DND-41 (cell line): ENCODE measurements around the gene TXNDC11.

ENCODE experiments used
- ATAC-seq: fragments of 200-7000 bp; cut with Tn5 transposase; 3 replicates; pipeline ENCODE4 v1.9.1; 2021; ENCODE audit warnings: low read depth; ENCODE audit not compliant: insufficient read depth
- DNase-seq: peaks from one replicate; pipeline ENCODE4 v3.0.0-alpha.2; 2020
- H2AFZ ChIP-seq: 2 replicates; pipeline ENCODE4 v1.6.0; 2012; ENCODE audit warnings: low read depth, low read length
- H3K27ac ChIP-seq: 2 replicates; pipeline ENCODE4 v1.5.1; 2012; ENCODE audit warnings: low read length, inconsistent platforms
- H3K27me3 ChIP-seq: fragments of 200-600 bp; sonication (generic); 2 replicates; pipeline ENCODE4 v1.6.0; 2012; ENCODE audit warnings: low read length, mild to moderate bottlenecking, inconsistent platforms; ENCODE audit not compliant: insufficient read depth, poor library complexity
- H3K36me3 ChIP-seq: 2 replicates; pipeline ENCODE4 v1.5.1; 2012; ENCODE audit warnings: low read length, inconsistent platforms; ENCODE audit not compliant: insufficient read depth
- H3K4me1 ChIP-seq: 2 replicates; pipeline ENCODE4 v1.5.1; 2012; ENCODE audit warnings: mild to moderate bottlenecking, low read length; ENCODE audit not compliant: insufficient read depth
- H3K4me2 ChIP-seq: 2 replicates; pipeline ENCODE4 v1.6.0; 2012; ENCODE audit warnings: mild to moderate bottlenecking, moderate library complexity, low read length, inconsistent platforms; ENCODE audit not compliant: insufficient read depth
- H3K4me3 ChIP-seq, 2 experiments: fragments of 200-600 bp in 1 of 2; shearing (Covaris generic) in 1 of 2; 2 replicates each; pipeline ENCODE4 v1.5.1; 2012 to 2016; ENCODE audit warnings: inconsistent platforms in 2 of 2, low read length in 2 of 2, mild to moderate bottlenecking in 2 of 2, low read depth in 1 of 2, moderate library complexity in 1 of 2
- H3K79me2 ChIP-seq: 2 replicates; pipeline ENCODE4 v1.6.0; 2012; ENCODE audit warnings: low read length, inconsistent platforms; ENCODE audit not compliant: insufficient read depth
- H3K9ac ChIP-seq: 2 replicates; pipeline ENCODE4 v1.6.0; 2012; ENCODE audit warnings: low read depth, mild to moderate bottlenecking, inconsistent platforms, low read length, moderate library complexity
- H3K9me3 ChIP-seq: 2 replicates; pipeline ENCODE4 v1.5.1; 2012; ENCODE audit warnings: low read length, moderate library complexity, mild to moderate bottlenecking, inconsistent platforms; ENCODE audit not compliant: insufficient read depth, severe bottlenecking
- H4K20me1 ChIP-seq: 2 replicates; pipeline ENCODE4 v1.6.0; 2012; ENCODE audit warnings: low read length; ENCODE audit not compliant: insufficient read depth
- CTCF ChIP-seq: IDR thresholded peaks from 2 replicates; pipeline ENCODE4 v1.5.1; 2012; ENCODE audit warnings: borderline replicate concordance, low read length, moderate library complexity, mild to moderate bottlenecking; ENCODE audit not compliant: poor library complexity, severe bottlenecking; ENCODE audit errors: extremely low read depth
- EZH2 ChIP-seq: IDR thresholded peaks from 3 replicates; pipeline ENCODE4 v1.6.1; 2012; ENCODE audit warnings: borderline replicate concordance, low read depth, mild to moderate bottlenecking, moderate library complexity, low read length, inconsistent platforms; ENCODE audit not compliant: severe bottlenecking

TXNDC11 gene

GRCh38 chr16:11700264-11701029, 42.2 kb downstream of the TXNDC11 start:
- peaks cover 7% of the 10 kb centered on the region; the same call in 1 of the 2 replicates for H3K79me2 ChIP-seq
- DNase-seq (no peak), ATAC-seq (no peak)
- H2AFZ ChIP-seq: no peak overlapping the region
- no peak overlapping the region for H3K4me2 ChIP-seq
- H3K4me3 ChIP-seq: no peak overlapping the region
- H3K27ac ChIP-seq: no peak overlapping the region
- H3K27me3 ChIP-seq: no peaks in the 10 kb centered on the region
- H3K36me3 ChIP-seq: peaks cover 69% of the 10 kb centered on the region
- H3K4me1 ChIP-seq: no peaks in the 10 kb centered on the region
- H4K20me1 ChIP-seq: 0 out of 2 replicates have a peak, but pooled peaks cover 5% of the 10 kb centered on the region
- no peak for TF ChIP-seq EZH2
- no peak for TF ChIP-seq CTCF
- H3K9ac ChIP-seq: no peak overlapping the region
- H3K9me3 ChIP-seq: no peaks in the 10 kb centered on the region

DNA sequence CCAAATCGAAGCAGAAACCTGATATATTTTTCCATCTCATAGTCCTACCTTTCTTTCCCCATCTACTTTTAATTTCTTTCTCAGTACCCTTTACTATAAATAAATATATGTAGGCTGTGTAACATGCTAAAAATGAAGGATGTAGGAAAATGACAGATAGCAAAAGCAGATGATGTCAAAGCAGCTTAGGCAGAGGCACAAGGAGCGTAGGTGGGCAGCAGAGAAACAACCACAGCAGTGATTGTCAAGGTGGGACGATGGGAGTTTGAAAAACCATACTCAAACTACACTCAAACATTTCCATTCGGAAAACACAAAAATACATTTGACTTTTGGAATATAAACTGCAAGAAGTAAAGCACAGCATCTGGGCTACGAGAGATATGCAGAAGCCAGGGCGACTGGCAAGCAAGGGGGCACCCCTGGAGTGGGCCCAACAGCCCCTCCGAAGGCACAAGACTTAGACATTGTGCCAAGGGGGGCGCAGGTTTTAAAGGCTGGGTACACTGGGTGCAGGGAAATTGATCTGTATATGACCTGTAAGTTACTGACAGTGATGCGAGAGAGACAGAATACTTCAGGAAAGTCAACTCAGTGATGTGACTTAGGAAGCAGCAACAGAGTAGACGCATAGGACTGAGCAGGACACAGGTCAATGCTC, 43.3 kb downstream of the TXNDC11 start:
- Histone ChIP-seq H3K79me2 (peaks cover 7% of the 10 kb centered on the region; the same call in 1 of the 2 replicates), H2AFZ (no peak overlapping the region), H3K27me3 (no peaks in the 10 kb centered on the region), H3K4me2 (no peak overlapping the region), H4K20me1 (peaks cover 9% of the 10 kb centered on the region; the same call in 1 of the 2 replicates), H3K27ac (no peak overlapping the region), H3K9me3 (no peaks in the 10 kb centered on the region), H3K36me3 (peaks cover 76% of the 10 kb centered on the region), H3K9ac (no peak overlapping the region), H3K4me1 (no peaks in the 10 kb centered on the region), H3K4me3 (no peak overlapping the region)
- no peak for ATAC-seq
- no peak for TF ChIP-seq EZH2
- TF ChIP-seq CTCF: no peak
- no peak for DNase-seq

DNA sequence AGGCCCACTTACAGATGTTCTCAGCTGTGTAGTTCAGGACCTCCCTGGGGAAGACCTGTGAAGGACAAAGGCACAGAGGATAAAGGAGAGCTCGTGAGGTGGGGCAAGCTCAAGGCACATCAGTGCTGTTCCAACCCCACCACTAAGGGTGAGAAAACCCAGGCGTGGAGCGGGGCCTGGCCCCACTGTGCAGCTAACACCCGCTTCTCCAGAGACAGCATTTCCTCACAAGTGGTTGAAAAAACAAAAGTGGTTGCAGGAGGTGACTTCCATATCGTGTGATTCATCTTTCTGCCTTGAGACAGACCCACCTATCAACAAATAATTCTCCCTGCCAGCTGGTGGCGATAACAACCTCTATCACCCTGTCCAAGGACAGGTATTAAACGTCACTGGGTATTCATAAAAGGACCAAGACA, 44.4 kb downstream of the TXNDC11 start:
- H3K9ac ChIP-seq: no peak overlapping the region
- H3K79me2 ChIP-seq: peaks cover 7% of the 10 kb centered on the region; the same call in 1 of the 2 replicates
- H4K20me1 ChIP-seq: peaks cover 9% of the 10 kb centered on the region; the same call in 1 of the 2 replicates
- TF ChIP-seq CTCF: peak; percentile 26
- TF ChIP-seq EZH2: no peak
- no peak overlapping the region for H3K4me2 ChIP-seq
- peak; percentile 14; the same call in 1 of the 3 replicates for ATAC-seq
- no peak for DNase-seq
- H3K27ac ChIP-seq: no peak overlapping the region
- H3K27me3 ChIP-seq: no peaks in the 10 kb centered on the region
- peaks cover 69% of the 10 kb centered on the region for H3K36me3 ChIP-seq
- no peaks in the 10 kb centered on the region for H3K9me3 ChIP-seq
- no peak overlapping the region for H2AFZ ChIP-seq
- no peak overlapping the region for H3K4me3 ChIP-seq
- no peaks in the 10 kb centered on the region for H3K4me1 ChIP-seq
